Effector memory CD4-positive, alpha-beta T cell (primary cell): ENCODE results near the gene OR2V1.
"Not testable (repeated sequence)": the region's sequence is repeated elsewhere in the genome, so short reads cannot be mapped to it uniquely, and the experiment has no call there.

Experiments used
- DNase-seq, 3 donors: peaks; one replicate each; pipeline ENCODE4 v3.0.0-alpha.2; 2020
- H3K27ac ChIP-seq: 2 replicates; pipeline ENCODE4 v1.7.0; 2013; ENCODE audit warnings: mild to moderate bottlenecking, low read length, moderate library complexity; ENCODE audit not compliant: insufficient read depth, poor library complexity, severe bottlenecking
- H3K27me3 ChIP-seq: replicated peaks from 2 replicates; pipeline ENCODE4 v1.7.0; 2013; ENCODE audit warnings: mild to moderate bottlenecking, low read length; ENCODE audit not compliant: insufficient read depth, control insufficient read depth, poor library complexity, severe bottlenecking
- H3K36me3 ChIP-seq: 2 replicates; pipeline ENCODE4 v1.7.0; 2013; ENCODE audit warnings: mild to moderate bottlenecking, low read length, moderate library complexity; ENCODE audit not compliant: control insufficient read depth, insufficient read depth
- H3K4me1 ChIP-seq: 2 replicates; pipeline ENCODE4 v1.7.0; 2013; ENCODE audit warnings: low read length, mild to moderate bottlenecking; ENCODE audit not compliant: control insufficient read depth, insufficient read depth, poor library complexity, severe bottlenecking
- H3K4me3 ChIP-seq: 2 replicates; pipeline ENCODE4 v1.7.0; 2013; ENCODE audit warnings: low read length, low read depth, mild to moderate bottlenecking; ENCODE audit not compliant: insufficient read depth, poor library complexity, severe bottlenecking
- H3K9me3 ChIP-seq: 2 replicates; pipeline ENCODE4 v1.7.0; 2013; ENCODE audit warnings: mild to moderate bottlenecking, low read length, moderate library complexity; ENCODE audit not compliant: control insufficient read depth

Gene OR2V1

GRCh38 chr5:181145133-181145532, 14.2 kb upstream of the OR2V1 start:
- Histone ChIP-seq H3K27ac (no peak overlapping the region), H3K4me3 (no peak overlapping the region), H3K27me3 (peaks cover 11% of the 10 kb centered on the region), H3K9me3 (no peaks in the 10 kb centered on the region), H3K4me1 (no peaks in the 10 kb centered on the region), H3K36me3 (no peaks in the 10 kb centered on the region)
- DNase-seq, result no peak

DNA sequence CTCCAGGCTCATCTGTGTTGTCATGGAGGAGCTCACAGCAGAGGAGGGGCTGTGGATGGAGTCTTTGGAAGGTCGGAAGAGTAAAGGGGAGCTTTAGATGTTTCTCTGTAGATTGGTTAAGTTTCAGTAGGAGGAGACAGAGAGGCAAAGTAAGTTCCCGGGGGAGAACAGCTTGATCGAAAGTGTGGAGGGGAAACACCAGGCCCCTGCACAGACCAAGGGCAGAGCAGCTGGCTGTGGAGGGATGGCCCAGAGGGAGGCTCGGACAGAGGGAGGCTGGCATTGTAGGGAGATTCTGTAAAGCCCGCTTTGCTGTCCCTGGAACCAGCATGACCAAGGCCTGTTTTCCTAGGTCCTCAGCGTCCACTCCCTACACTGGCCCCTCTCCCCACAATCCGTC, 11.1 kb upstream of the OR2V1 start:
- Histone ChIP-seq H3K27me3 (peaks cover 6% of the 10 kb centered on the region), H3K27ac (no peak overlapping the region), H3K4me3 (no peak overlapping the region), H3K4me1 (no peaks in the 10 kb centered on the region), H3K9me3 (peaks cover 4% of the 10 kb centered on the region), H3K36me3 (no peaks in the 10 kb centered on the region)
- no peak for DNase-seq

GRCh38 chr5:181140766-181141165, 9.8 kb upstream of the OR2V1 start:
- no peak for DNase-seq
- H3K27me3 ChIP-seq, result peaks cover 6% of the 10 kb centered on the region
- H3K27ac ChIP-seq, result no peak overlapping the region
- H3K4me1 ChIP-seq, result no peaks in the 10 kb centered on the region
- H3K9me3 ChIP-seq, result peaks cover 4% of the 10 kb centered on the region
- no peak overlapping the region for H3K4me3 ChIP-seq
- no peaks in the 10 kb centered on the region for H3K36me3 ChIP-seq

- Histone ChIP-seq H3K27ac (no peak overlapping the region), H3K4me3 (no peak overlapping the region), H3K36me3 (no peaks in the 10 kb centered on the region), H3K9me3 (peaks cover 4% of the 10 kb centered on the region), H3K27me3 (no peaks in the 10 kb centered on the region), H3K4me1 (no peaks in the 10 kb centered on the region)
- DNase-seq, result no peak
Observed at GRCh38 chr5:181138258-181138657, 7.3 kb upstream of the OR2V1 start.

DNA sequence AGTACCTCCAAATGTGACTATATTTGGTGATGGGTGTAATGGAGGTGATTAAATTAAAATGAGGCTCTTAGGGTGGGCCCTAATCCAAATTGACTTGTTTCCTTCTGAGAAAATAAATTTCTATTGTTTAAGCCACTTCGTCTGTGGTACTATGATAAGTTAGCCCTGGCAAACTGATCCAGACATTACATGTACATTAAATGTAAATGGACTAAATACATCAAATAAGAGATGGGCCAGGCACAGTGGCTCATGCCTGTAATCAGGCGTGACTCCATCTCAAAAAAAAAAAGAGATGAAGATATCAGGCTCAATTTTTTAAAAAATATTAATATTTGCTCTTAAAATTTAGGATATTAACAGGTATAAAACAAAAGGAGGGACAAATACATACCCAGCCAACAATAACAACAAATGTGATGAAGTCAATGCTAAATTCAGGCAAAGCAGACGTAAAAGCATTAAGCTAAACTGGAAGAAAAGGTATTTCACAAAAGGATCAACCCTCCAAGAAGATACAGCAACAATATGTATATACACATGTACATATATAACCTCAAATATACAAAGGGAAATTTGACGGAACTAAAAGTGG, 5.5 kb upstream of the OR2V1 start:
- no peaks in the 10 kb centered on the region for H3K4me1 ChIP-seq

GRCh38 chr5:181134259-181134658, 3.3 kb upstream of the OR2V1 start:
- H3K27ac ChIP-seq, result no peak overlapping the region
- no peak overlapping the region for H3K4me3 ChIP-seq
- H3K27me3 ChIP-seq, result no peaks in the 10 kb centered on the region
- no peaks in the 10 kb centered on the region for H3K36me3 ChIP-seq
- peaks cover 4% of the 10 kb centered on the region for H3K9me3 ChIP-seq
- DNase-seq, result no peak
- H3K4me1 ChIP-seq, result no peaks in the 10 kb centered on the region

More for the DNA sequence above, 5.5 kb upstream of the OR2V1 start:
- H3K4me3 ChIP-seq, result no peak overlapping the region
- peaks cover 4% of the 10 kb centered on the region for H3K9me3 ChIP-seq
- DNase-seq, result no peak
- H3K27me3 ChIP-seq, result no peaks in the 10 kb centered on the region
- H3K27ac ChIP-seq, result no peak overlapping the region
- no peaks in the 10 kb centered on the region for H3K36me3 ChIP-seq

GRCh38 chr5:181133610-181134231, 2.8 kb upstream of the OR2V1 start:
- Histone ChIP-seq H3K4me1 (no peaks in the 10 kb centered on the region), H3K27ac (no peak overlapping the region), H3K9me3 (peaks cover 3% of the 10 kb centered on the region), H3K36me3 (no peaks in the 10 kb centered on the region), H3K4me3 (no peak overlapping the region), H3K27me3 (no peaks in the 10 kb centered on the region)
- DNase-seq, result no peak

GRCh38 chr5:181133083-181133482, 2.1 kb upstream of the OR2V1 start:
- no peak overlapping the region for H3K27ac ChIP-seq
- H3K9me3 ChIP-seq, result no peaks in the 10 kb centered on the region
- no peaks in the 10 kb centered on the region for H3K27me3 ChIP-seq
- no peaks in the 10 kb centered on the region for H3K4me1 ChIP-seq
- no peak for DNase-seq
- no peak overlapping the region for H3K4me3 ChIP-seq
- no peaks in the 10 kb centered on the region for H3K36me3 ChIP-seq

GRCh38 chr5:181131514-181131913, 545 bp upstream of the OR2V1 start:
- no peaks in the 10 kb centered on the region for H3K4me1 ChIP-seq
- H3K4me3 ChIP-seq, result no peak overlapping the region
- no peaks in the 10 kb centered on the region for H3K36me3 ChIP-seq
- no peak overlapping the region for H3K27ac ChIP-seq
- no peak for DNase-seq
- H3K9me3 ChIP-seq, result no peaks in the 10 kb centered on the region
- no peaks in the 10 kb centered on the region for H3K27me3 ChIP-seq

- not testable (repeated sequence) for H3K36me3 ChIP-seq, H3K27me3 ChIP-seq, H3K27ac ChIP-seq, H3K4me1 ChIP-seq, H3K4me3 ChIP-seq, DNase-seq, H3K9me3 ChIP-seq
Observed at GRCh38 chr5:181130081-181130480, 888 bp downstream of the OR2V1 start.
